Measurements from ENCODE around the gene GMPR. TPM values are rescaled to one million over a fixed set of nuclear protein-coding genes. Genes with fewer than 3 reads are reported as not detected.
"Not testable (repeated sequence)": the region's sequence is repeated elsewhere in the genome, so short reads cannot be mapped to it uniquely, and the experiment has no call there.

GMPR gene
- polyA plus RNA-seq, 3 donors, result 11.4 to 12.4 (median 11.4) TPM

- no peak for DNase-seq (ENCODE audit: extremely low read depth in 1 of 11, low read depth in 9 of 11, low spot score in 4 of 11)
Observed at GRCh38 chr6:16238963-16239797, 793 bp downstream of the GMPR start.

DNA sequence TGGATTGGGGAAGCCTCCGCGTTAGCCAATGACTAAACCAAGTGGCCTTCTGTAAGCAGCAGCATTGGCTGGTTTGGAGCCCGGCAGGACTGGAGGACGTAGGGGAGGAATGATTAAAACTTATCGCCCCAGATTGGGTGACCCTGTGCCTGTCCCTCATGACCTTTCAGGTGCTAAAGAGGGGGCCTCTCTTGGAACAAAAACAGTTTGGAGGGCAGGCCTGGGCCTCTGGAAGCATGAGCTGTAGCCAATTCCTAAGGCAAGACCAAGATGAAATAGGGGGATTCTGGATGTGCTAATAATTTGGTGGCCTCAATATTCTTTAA lies 1.4 kb downstream of the GMPR start:
- no peak for DNase-seq (ENCODE audit: extremely low read depth in 1 of 11, low read depth in 9 of 11, low spot score in 4 of 11)

DNA sequence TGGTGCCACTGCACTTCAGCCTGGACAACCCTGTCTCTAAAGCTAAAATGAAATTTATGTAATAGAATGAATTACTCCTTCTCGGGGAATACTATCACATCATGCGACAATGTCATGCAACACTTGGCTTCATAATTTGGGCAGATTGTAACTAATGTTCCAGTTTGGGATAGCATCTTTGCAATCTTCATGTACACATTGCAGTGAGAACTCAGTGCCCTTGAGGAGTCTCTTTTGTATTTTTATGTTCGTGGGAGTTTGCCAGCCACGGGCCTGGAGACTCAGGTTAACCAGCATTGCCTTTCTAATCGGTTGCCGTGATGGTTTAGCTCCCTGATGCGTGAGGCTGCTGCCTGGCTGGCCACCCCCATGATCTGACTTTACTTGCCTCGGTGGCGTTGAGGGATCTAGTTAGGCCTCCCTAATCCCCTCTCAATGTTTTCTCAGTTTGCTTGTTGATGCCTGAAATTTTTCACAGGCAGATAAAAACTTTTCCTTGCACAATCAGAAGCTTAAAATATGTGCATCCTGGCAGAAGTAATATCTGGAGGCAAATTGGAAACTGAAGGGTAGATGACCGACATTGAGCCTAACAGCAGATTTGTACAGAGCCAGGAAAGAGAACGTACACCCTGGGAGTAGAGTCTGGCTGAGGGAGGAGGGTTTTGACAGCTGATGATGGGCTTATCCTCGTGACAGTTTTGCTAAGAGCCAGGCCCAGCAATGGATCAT lies 2.4 kb downstream of the GMPR start:
- DNase-seq (ENCODE audit: extremely low read depth in 1 of 11, low read depth in 9 of 11, low spot score in 4 of 11), result no peak

DNA sequence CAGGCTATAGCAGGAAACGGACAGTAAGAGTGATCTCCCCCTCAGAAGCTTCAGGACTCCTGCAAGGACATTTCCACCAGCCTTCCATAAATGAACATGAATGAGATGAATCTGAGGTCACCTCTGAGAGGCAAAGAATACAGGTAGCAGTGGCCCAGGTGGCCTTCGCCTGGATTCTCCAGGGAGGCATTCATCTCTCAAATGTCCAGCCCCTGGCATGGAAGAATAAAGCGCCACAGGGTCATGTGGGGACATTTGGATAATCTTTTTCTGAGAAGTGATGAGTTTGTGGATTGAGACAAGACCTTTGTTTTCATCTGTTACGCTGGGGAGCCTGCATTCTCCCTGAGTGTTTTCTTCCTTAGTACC lies 2.9 kb downstream of the GMPR start:
- no peak for DNase-seq (ENCODE audit: extremely low read depth in 1 of 11, low read depth in 9 of 11, low spot score in 4 of 11)

DNA sequence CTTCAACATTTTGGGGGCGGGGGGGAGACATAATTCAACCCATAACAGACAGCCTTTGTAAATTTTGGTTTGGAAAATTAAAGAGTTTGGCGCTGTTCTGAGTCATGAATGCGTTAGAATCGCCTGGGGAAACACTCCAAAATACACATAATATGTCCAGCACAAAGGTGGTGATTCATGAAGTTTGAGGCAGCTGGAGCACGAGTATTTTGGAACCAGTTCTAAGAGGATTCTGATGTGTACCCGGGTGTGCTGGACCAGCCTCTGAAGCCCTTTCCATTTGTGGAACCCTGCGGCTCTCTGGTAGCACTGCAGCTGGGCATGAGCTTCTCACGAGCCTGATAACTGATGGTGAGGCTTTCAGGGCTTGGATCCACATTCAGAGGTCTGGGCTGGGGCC lies 4.7 kb downstream of the GMPR start:
- no peak for DNase-seq (ENCODE audit: extremely low read depth in 1 of 11, low read depth in 9 of 11, low spot score in 4 of 11)

DNA sequence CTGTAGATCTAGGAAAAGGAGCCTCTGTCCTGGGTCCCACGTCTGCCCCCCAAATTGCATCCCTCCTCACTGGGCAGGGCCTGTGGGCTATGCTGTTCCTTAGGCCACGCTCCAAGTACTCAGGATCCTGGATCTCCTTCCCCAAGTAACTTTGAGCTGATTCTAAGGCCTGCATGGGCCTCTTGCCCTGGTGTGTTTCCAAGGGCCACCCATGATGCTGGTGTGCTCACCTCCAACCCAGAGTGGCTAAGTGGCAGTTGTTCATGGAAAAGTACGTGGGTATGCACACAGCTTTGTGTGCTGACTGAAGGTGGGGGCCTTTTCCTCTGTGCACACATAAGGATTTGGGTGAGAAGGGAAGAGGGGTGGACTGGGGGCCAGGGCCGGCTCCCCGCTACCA lies 5.3 kb downstream of the GMPR start:
- DNase-seq (ENCODE audit: extremely low read depth in 1 of 11, low read depth in 9 of 11, low spot score in 4 of 11), result no peak

DNA sequence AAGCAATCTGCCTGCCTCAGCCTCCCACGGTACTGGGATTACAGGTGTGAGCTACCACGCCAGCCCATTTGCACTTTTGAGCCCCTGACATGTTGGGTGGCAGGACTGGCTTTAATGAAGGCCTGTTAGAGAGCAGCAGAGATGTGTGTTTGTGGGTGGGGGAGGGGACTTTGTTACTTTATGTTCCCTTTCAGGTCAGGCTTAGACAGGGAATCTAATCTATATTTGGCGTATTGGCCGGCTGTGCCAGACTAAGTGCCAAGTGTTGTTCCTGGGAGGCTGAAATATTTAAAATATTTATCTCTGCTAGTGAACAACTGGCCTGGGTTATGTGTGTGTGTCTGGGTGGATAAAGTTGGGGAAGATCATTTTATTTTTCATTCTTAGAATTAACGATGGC lies 6.1 kb downstream of the GMPR start:
- DNase-seq (ENCODE audit: extremely low read depth in 1 of 11, low read depth in 9 of 11, low spot score in 4 of 11), result no peak

GRCh38 chr6:16244869-16245451 lies 6.6 kb downstream of the GMPR start:
- peak in 1 of 11 donors; percentile 49 for DNase-seq (ENCODE audit: extremely low read depth in 1 of 11, low read depth in 9 of 11, low spot score in 4 of 11)

DNA sequence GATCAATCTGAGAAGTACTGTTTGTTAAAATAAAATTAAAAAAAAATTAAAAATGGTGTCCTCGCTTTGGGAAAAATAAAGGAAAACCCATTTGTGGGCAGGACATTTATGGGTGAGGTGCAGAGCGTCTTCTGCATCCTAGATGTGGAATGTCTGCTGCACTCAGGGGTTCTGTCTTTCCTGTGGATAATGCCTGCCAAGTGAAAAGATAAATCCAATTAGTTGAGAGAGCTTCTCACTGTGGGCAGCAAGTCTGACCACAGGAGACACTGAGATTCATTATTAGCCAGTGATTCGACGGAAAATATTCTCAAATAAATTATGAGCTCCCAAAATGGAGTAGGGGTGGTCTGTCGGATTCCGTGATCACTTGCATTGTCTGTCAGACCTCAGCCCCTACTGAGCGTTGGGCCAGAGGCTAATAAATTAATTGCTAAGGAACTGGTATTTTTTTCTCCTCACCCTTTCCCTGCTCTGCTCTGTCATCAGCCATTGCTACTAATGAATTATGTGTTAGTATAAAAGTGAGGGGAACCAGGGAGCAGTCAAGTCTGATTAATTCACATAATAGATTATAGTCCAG lies 10.0 kb downstream of the GMPR start:
- no peak for DNase-seq (ENCODE audit: extremely low read depth in 1 of 11, low read depth in 9 of 11, low spot score in 4 of 11)

DNA sequence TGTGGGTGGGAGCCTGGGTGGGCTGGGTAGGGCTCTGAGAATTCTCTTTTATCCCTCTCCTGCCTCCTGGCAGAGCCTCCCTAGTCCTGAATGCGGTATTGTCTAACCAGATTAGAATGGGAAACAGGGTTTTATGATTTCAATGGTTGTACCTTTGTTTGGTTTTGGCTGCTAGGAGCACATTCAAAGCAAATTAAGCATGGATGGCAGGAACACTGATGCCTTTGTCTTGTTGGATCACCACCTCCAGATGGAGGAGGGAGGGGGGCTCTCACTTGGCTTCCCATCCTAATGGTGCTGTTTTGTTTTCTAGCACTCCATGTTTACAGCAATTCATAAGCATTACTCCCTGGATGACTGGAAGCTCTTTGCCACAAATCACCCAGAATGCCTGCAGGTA lies 11.6 kb downstream of the GMPR start:
- DNase-seq (ENCODE audit: extremely low read depth in 1 of 11, low read depth in 9 of 11, low spot score in 4 of 11), result no peak

DNA sequence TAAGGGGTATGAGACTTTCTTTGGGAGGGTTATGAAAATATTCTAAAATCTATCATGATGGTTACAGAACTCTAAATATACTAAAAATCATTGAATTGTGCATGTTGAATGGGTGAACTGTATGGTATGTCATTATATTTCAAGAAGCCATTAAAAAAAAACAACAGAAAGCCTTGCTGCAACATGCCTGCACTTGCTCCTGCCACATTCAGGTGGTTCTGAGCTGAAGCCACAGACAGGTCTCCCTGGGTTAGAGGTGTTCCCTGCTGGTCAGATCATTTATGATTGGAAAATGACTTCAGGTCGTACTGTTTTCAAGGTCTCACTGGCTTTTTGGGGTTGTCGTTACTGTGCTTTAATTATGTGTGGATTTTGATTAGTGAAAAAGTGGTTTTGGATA lies 13.3 kb downstream of the GMPR start:
- DNase-seq (ENCODE audit: extremely low read depth in 1 of 11, low read depth in 9 of 11, low spot score in 4 of 11), result no peak

- DNase-seq (ENCODE audit: extremely low read depth in 1 of 11, low read depth in 9 of 11, low spot score in 4 of 11), result no peak
Observed at GRCh38 chr6:16252686-16253299, 14.4 kb downstream of the GMPR start.

DNA sequence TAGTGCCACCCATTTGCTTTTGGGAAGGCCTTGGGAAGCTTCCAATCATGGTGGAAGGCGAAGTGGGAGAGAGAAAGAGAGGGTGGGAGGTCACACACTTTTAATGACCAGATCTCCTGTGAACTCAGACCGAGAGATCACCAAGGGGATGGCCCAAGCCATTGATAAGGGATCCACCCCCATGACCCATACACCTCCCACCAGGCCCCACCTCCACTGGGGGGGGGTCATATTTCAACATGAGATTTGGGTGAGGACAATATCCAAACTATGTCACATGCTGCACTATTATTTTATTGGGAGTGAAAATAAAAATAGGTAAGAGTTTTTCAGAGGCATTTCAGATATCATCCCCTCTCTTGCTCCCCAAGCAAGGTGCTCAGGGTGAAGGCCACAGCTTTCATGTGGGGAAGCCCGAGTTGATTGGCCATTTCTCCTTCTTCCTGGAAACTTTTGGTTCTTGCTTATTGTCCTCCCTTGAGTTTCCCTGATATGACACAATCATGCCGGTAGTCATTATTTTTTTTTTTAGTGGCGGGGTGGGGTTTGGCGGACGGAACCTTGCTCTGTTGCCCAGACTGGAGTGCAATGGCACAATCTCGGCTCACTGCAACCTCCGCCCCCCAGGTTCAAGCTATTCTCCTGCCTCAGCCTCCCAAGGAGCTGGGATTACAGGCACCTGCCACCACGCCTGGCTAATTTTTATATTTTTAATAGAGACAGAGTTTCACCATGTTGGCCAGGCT lies 15.2 kb downstream of the GMPR start:
- no peak for DNase-seq (ENCODE audit: extremely low read depth in 1 of 11, low read depth in 9 of 11, low spot score in 4 of 11)

- DNase-seq (ENCODE audit: extremely low read depth in 1 of 11, low read depth in 9 of 11, low spot score in 4 of 11), result no peak
Observed at GRCh38 chr6:16254535-16254934, 16.1 kb downstream of the GMPR start.

GRCh38 chr6:16256781-16257180 lies 18.4 kb downstream of the GMPR start:
- no peak for DNase-seq (ENCODE audit: extremely low read depth in 1 of 11, low read depth in 9 of 11, low spot score in 4 of 11)

DNA sequence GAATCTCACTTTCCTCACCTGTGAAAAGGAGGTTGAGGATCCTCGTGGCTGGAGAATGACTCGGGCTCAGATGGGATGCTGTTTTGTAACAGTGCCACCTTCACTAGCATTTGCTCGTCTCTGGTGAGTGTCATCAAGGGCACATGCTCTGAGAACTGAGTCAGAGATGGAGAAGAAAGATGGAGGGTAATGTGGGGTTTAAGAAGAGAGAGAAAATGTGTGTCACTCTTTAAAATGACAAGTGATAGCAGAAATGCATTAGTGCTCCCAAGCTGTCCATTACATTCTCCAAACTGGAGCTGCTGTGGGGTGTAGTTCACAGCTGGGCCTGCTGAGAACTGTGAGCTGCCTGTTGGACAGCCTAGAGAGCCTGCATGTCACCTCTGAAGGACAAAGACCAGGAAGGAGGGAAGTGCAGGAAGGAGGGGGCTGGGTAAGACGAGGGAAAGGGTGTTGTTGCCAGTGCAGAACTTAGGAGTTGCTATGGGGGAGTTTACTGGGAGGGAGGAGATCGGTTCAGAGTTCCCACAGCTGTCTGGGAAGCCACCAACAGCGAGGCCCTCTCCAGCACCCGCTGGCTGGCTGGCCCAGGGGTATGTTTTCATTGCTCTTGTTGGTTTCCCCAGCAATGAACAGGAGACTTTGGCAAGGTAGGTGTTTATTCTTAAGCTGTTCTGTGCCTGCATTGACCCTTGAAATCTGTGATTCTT lies 19.8 kb downstream of the GMPR start:
- no peak for DNase-seq (ENCODE audit: extremely low read depth in 1 of 11, low read depth in 9 of 11, low spot score in 4 of 11)

DNA sequence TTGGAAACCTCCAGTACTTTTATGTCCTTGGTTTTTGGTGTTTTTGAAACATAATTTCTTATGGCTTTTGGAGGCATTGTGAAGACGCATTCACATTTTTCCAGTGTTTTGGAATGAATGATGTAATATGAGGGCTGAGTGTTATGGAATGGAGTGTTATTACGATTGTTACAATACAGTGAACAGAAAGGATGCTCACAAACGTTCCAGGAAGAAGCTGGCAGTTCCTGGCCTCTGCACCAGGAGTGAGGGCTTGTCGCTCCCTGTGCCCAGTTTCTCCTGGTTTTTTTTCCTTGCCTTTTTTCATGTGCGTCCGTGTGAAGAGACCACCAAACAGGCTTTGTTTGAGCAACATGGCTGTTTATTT lies 20.3 kb downstream of the GMPR start:
- DNase-seq (ENCODE audit: extremely low read depth in 1 of 11, low read depth in 9 of 11, low spot score in 4 of 11), result no peak

- DNase-seq (ENCODE audit: extremely low read depth in 1 of 11, low read depth in 9 of 11, low spot score in 4 of 11), result not testable (repeated sequence)
Observed at GRCh38 chr6:16259604-16260003, 21.2 kb downstream of the GMPR start.
